ENCODE measurements around the gene TAF13.
"Not testable (repeated sequence)": the region's sequence is repeated elsewhere in the genome, so short reads cannot be mapped to it uniquely, and the experiment has no call there.

TAF13 gene

GRCh38 chr1:109020693-109021257, 55.0 kb downstream of the TAF13 start:
- TF ChIP-seq, protein P1, sequence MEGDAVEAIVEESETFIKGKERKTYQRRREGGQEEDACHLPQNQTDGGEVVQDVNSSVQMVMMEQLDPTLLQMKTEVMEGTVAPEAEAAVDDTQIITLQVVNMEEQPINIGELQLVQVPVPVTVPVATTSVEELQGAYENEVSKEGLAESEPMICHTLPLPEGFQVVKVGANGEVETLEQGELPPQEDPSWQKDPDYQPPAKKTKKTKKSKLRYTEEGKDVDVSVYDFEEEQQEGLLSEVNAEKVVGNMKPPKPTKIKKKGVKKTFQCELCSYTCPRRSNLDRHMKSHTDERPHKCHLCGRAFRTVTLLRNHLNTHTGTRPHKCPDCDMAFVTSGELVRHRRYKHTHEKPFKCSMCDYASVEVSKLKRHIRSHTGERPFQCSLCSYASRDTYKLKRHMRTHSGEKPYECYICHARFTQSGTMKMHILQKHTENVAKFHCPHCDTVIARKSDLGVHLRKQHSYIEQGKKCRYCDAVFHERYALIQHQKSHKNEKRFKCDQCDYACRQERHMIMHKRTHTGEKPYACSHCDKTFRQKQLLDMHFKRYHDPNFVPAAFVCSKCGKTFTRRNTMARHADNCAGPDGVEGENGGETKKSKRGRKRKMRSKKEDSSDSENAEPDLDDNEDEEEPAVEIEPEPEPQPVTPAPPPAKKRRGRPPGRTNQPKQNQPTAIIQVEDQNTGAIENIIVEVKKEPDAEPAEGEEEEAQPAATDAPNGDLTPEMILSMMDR (IDR thresholded peaks at IDR 0.05; ENCODE audit: insufficient read depth, low read depth, low read length, missing control alignments), result no peak
- DNase-seq (ENCODE audit: low read depth), result no peak

GRCh38 chr1:109017719-109018118, 58.1 kb downstream of the TAF13 start:
- DNase-seq (ENCODE audit: low read depth); H3K4me3 ChIP-seq (ENCODE audit: low read length): not testable (repeated sequence)

More at GRCh38 chr1:109020693-109021257, 55.0 kb downstream of the TAF13 start:
- H3K4me3 ChIP-seq (ENCODE audit: low read length), result no peak overlapping the region

- no peak overlapping the region for H3K4me3 ChIP-seq (ENCODE audit: low read length)
- TF ChIP-seq, protein P1 (IDR thresholded peaks at IDR 0.05; ENCODE audit: insufficient read depth, low read depth, low read length, missing control alignments), result no peak
- no peak for DNase-seq (ENCODE audit: low read depth)
These were observed 58.7 kb downstream of the TAF13 start for GRCh38 chr1:109017134-109017533.

All from epithelial cell of esophagus (primary cell).